Measurements from ENCODE around the gene CEP43.

The CEP43 gene

GRCh38 chr6:166989427-166990032 lies 9.7 kb upstream of the CEP43 start:
- peaks cover 44% of the 10 kb centered on the region for H3K36me3 ChIP-seq (ENCODE audit: insufficient read depth, low read length)
- TF ChIP-seq CTCF (IDR thresholded peaks at IDR 0.05; ENCODE audit: borderline replicate concordance, extremely low read depth, low read length, poor library complexity, severe bottlenecking) (peak; percentile 58), EZH2 (IDR thresholded peaks at IDR 0.05; ENCODE audit: borderline replicate concordance, low read depth, low read length, severe bottlenecking) (no peak)
- H3K27ac ChIP-seq (ENCODE audit: low read length) = no peak overlapping the region
- no peak overlapping the region for H2AFZ ChIP-seq (ENCODE audit: low read depth, low read length)
- DNase-seq (peak; percentile 34), ATAC-seq (ENCODE audit: insufficient read depth, low read depth) (peak; percentile 69)
- H3K4me3 ChIP-seq (ENCODE audit: low read depth in 1 of 2, low read length in 2 of 2) = no peak overlapping the region
- H3K79me2 ChIP-seq (ENCODE audit: insufficient read depth, low read length) = peaks cover 92% of the 10 kb centered on the region
- no peaks in the 10 kb centered on the region for H3K4me1 ChIP-seq (ENCODE audit: insufficient read depth, low read length)
- H3K9me3 ChIP-seq (ENCODE audit: insufficient read depth, low read length, severe bottlenecking) = no peaks in the 10 kb centered on the region
- no peak overlapping the region for H3K4me2 ChIP-seq (ENCODE audit: insufficient read depth, low read length)
- H4K20me1 ChIP-seq (ENCODE audit: insufficient read depth, low read length) = peaks cover 52% of the 10 kb centered on the region; the same call in 1 of the 2 replicates
- no peak overlapping the region for H3K9ac ChIP-seq (ENCODE audit: low read depth, low read length)
- H3K27me3 ChIP-seq (ENCODE audit: insufficient read depth, low read length, poor library complexity) = no peaks in the 10 kb centered on the region

- Histone ChIP-seq H3K9me3 (ENCODE audit: insufficient read depth, low read length, severe bottlenecking) (no peaks in the 10 kb centered on the region), H3K4me1 (ENCODE audit: insufficient read depth, low read length) (peaks cover 30% of the 10 kb centered on the region), H3K4me2 (ENCODE audit: insufficient read depth, low read length) (peak overlapping the region; percentile 78; the same call in 1 of the 2 replicates), H3K9ac (ENCODE audit: low read depth, low read length) (no peak overlapping the region), H3K27me3 (ENCODE audit: insufficient read depth, low read length, poor library complexity) (no peaks in the 10 kb centered on the region), H3K79me2 (ENCODE audit: insufficient read depth, low read length) (peaks cover 96% of the 10 kb centered on the region), H2AFZ (ENCODE audit: low read depth, low read length) (no peak overlapping the region), H3K27ac (ENCODE audit: low read length) (no peak overlapping the region), H3K36me3 (ENCODE audit: insufficient read depth, low read length) (peaks cover 54% of the 10 kb centered on the region), H4K20me1 (ENCODE audit: insufficient read depth, low read length) (peaks cover 48% of the 10 kb centered on the region; the same call in 1 of the 2 replicates), H3K4me3 (ENCODE audit: low read depth in 1 of 2, low read length in 2 of 2) (no peak overlapping the region)
- DNase-seq = no peak
- ATAC-seq (ENCODE audit: insufficient read depth, low read depth) = no peak
- TF ChIP-seq EZH2 (IDR thresholded peaks at IDR 0.05; ENCODE audit: borderline replicate concordance, low read depth, low read length, severe bottlenecking) (no peak), CTCF (IDR thresholded peaks at IDR 0.05; ENCODE audit: borderline replicate concordance, extremely low read depth, low read length, poor library complexity, severe bottlenecking) (no peak)
Measured at GRCh38 chr6:166996406-166996805, 2.8 kb upstream of the CEP43 start.

- DNase-seq (no peak), ATAC-seq (ENCODE audit: insufficient read depth, low read depth) (no peak)
- H3K27me3 ChIP-seq (ENCODE audit: insufficient read depth, low read length, poor library complexity) = no peaks in the 10 kb centered on the region
- H3K4me3 ChIP-seq (ENCODE audit: low read depth in 1 of 2, low read length in 2 of 2) = peak overlapping the region; percentile 10 to 78; a peak in 3 of 4 replicates
- H3K9me3 ChIP-seq (ENCODE audit: insufficient read depth, low read length, severe bottlenecking) = no peaks in the 10 kb centered on the region
- no peak overlapping the region for H2AFZ ChIP-seq (ENCODE audit: low read depth, low read length)
- H3K4me2 ChIP-seq (ENCODE audit: insufficient read depth, low read length) = peak overlapping the region; percentile 78
- peaks cover 40% of the 10 kb centered on the region for H3K4me1 ChIP-seq (ENCODE audit: insufficient read depth, low read length)
- peak overlapping the region; percentile 96 for H3K9ac ChIP-seq (ENCODE audit: low read depth, low read length)
- H3K79me2 ChIP-seq (ENCODE audit: insufficient read depth, low read length) = peaks cover 96% of the 10 kb centered on the region
- peaks cover 58% of the 10 kb centered on the region for H3K36me3 ChIP-seq (ENCODE audit: insufficient read depth, low read length)
- H4K20me1 ChIP-seq (ENCODE audit: insufficient read depth, low read length) = peaks cover 47% of the 10 kb centered on the region; the same call in 1 of the 2 replicates
- no peak for TF ChIP-seq CTCF (IDR thresholded peaks at IDR 0.05; ENCODE audit: borderline replicate concordance, extremely low read depth, low read length, poor library complexity, severe bottlenecking)
- no peak for TF ChIP-seq EZH2 (IDR thresholded peaks at IDR 0.05; ENCODE audit: borderline replicate concordance, low read depth, low read length, severe bottlenecking)
- H3K27ac ChIP-seq (ENCODE audit: low read length) = peak overlapping the region; percentile 32; the same call in 1 of the 2 replicates
Measured at GRCh38 chr6:166997348-166997747, 1.8 kb upstream of the CEP43 start.

Data from DND-41 (cell line).